HCT116 (cell line): Measurements from ENCODE around the gene VMAC. TPM values are rescaled to one million over a fixed set of nuclear protein-coding genes. Genes with fewer than 3 reads are reported as not detected.

Experiments used
- ATAC-seq: fragments of 200-7000 bp; cut with Tn5 transposase; 2 replicates; pipeline ENCODE4 v1.9.1; 2020; ENCODE audit warnings: mild to moderate bottlenecking, moderate library complexity
- BruUV-seq: library from RNA; stranded (reverse); fragments of 400-500 nt; replicated peaks from 2 replicates; lab custom pipeline; 2021; lab: Mats Ljungman, UMichigan
- CTCF ChIA-PET: fragments of 300-600 bp; sonication (Branson Sonifier 250); formaldehyde crosslinking; loops from one replicate; lab custom pipeline; 2021; ENCODE audit warnings: antibody characterized with exemption; lab: Charles Lee
- POLR2A ChIA-PET: fragments of 300-600, 350-600 bp; sonication (Branson Sonifier 250); formaldehyde crosslinking; loops from one replicate; lab custom pipeline; 2021; ENCODE audit warnings: antibody characterized with exemption; lab: Charles Lee
- RAD21 ChIA-PET, 2 experiments: fragments of 300-600 bp; sonication (Branson Sonifier 250); formaldehyde crosslinking; loops; one replicate each; lab custom pipeline; 2023; ENCODE audit warnings: low total read pairs in 2 of 2; ENCODE audit not compliant: uncharacterized antibody in 2 of 2, unreplicated experiment in 2 of 2, low non-redundant PET in 1 of 2; lab: Charles Lee
- DNase-seq: peaks from one replicate; pipeline ENCODE4 v3.0.0-alpha.2; 2010; ENCODE audit warnings: low read depth, low spot score
- H2AFZ ChIP-seq: fragments of 200-600 bp; shearing (Covaris generic), sonication (generic); 2 replicates; pipeline ENCODE4 v1.6.1; 2017; ENCODE audit warnings: low read depth, mixed run types, mixed read lengths, antibody characterized with exemption, low read length; ENCODE audit not compliant: poor library complexity, severe bottlenecking
- H3K27ac ChIP-seq: 2 replicates; pipeline ENCODE4 v1.5.1; 2012; ENCODE audit warnings: low read depth, low read length
- H3K27me3 ChIP-seq: fragments of 200-600 bp; sonication (generic); 2 replicates; pipeline ENCODE4 v1.6.1; 2016; ENCODE audit warnings: mixed run types, low read length, mixed read lengths; ENCODE audit not compliant: insufficient read depth
- H3K36me3 ChIP-seq, 2 experiments: fragments of 200-500 bp in 1 of 2; fragments of 200-600 bp in 1 of 2; sonication (Bioruptor generic) in 1 of 2; sonication (generic) in 1 of 2; 2 replicates each; pipeline versions ENCODE4 v1.5.1 to v1.6.1; 2014 to 2016; ENCODE audit warnings: low read length in 2 of 2, inconsistent platforms in 1 of 2, mixed read lengths in 1 of 2, mixed run types in 1 of 2; ENCODE audit not compliant: insufficient read depth in 2 of 2, control insufficient read depth in 1 of 2
- H3K4me1 ChIP-seq, 2 experiments: fragments of 200-600 bp in 1 of 2; sonication (generic) in 1 of 2; 2 replicates each; pipeline versions ENCODE4 v1.5.1 to v1.6.1; 2012 to 2017; ENCODE audit warnings: low read length in 2 of 2, inconsistent platforms in 1 of 2, mild to moderate bottlenecking in 1 of 2, mixed read lengths in 1 of 2, mixed run types in 1 of 2, moderate library complexity in 1 of 2; ENCODE audit not compliant: insufficient read depth in 2 of 2, control insufficient read depth in 1 of 2
- H3K4me2 ChIP-seq: fragments of 200-600 bp; sonication (generic); 2 replicates; pipeline ENCODE4 v1.6.1; 2017; ENCODE audit warnings: mixed run types, low read length, mixed read lengths
- H3K4me3 ChIP-seq, 2 experiments: fragments of 200-600 bp in 1 of 2; sonication (generic) in 1 of 2; replicated peaks in 1 of 2; 2 replicates each; pipeline ENCODE4 v1.5.1; 2011 to 2016; ENCODE audit warnings: low read length in 2 of 2, control low read depth in 1 of 2, low read depth in 1 of 2, mild to moderate bottlenecking in 1 of 2, mixed read lengths in 1 of 2, mixed run types in 1 of 2
- H3K79me2 ChIP-seq: fragments of 200-600 bp; sonication (generic); 2 replicates; pipeline ENCODE4 v1.6.1; 2017; ENCODE audit warnings: mild to moderate bottlenecking, mixed run types, low read length, moderate library complexity, mixed read lengths; ENCODE audit not compliant: insufficient read depth
- H3K9ac ChIP-seq: fragments of 200-600 bp; sonication (generic); 2 replicates; pipeline ENCODE4 v1.6.1; 2016; ENCODE audit warnings: low read length, mixed read lengths
- H3K9me2 ChIP-seq: fragments of 200-600 bp; sonication (generic), shearing (Covaris generic); 2 replicates; pipeline ENCODE4 v1.6.1; 2017; ENCODE audit warnings: mixed run types, mild to moderate bottlenecking, moderate library complexity; ENCODE audit not compliant: insufficient read depth
- H3K9me3 ChIP-seq, 2 experiments: fragments of 200-500 bp in 1 of 2; fragments of 200-600 bp in 1 of 2; sonication (Bioruptor generic) in 1 of 2; sonication (generic) in 1 of 2; 2 replicates each; pipeline ENCODE4 v1.6.1; 2014 to 2017; ENCODE audit warnings: low read length in 2 of 2, mixed read lengths in 2 of 2, inconsistent platforms in 1 of 2, low read depth in 1 of 2, mild to moderate bottlenecking in 1 of 2, mixed run types in 1 of 2, moderate library complexity in 1 of 2; ENCODE audit not compliant: control insufficient read depth in 1 of 2, insufficient read depth in 1 of 2
- H4K20me1 ChIP-seq: fragments of 200-600 bp; sonication (generic), shearing (Covaris generic); 2 replicates; pipeline ENCODE4 v1.6.1; 2017; ENCODE audit warnings: mixed run types, mild to moderate bottlenecking, moderate library complexity; ENCODE audit not compliant: insufficient read depth
- ATF3 ChIP-seq: IDR thresholded peaks from 2 replicates; pipeline ENCODE4 v1.6.1; 2012
- EGR1 ChIP-seq: IDR thresholded peaks from 2 replicates; pipeline ENCODE4 v1.6.1; 2012; ENCODE audit warnings: low read depth
- EZH2 ChIP-seq: fragments of 200-600 bp; sonication (generic); IDR thresholded peaks from 2 replicates; pipeline ENCODE4 v1.6.1; 2017; ENCODE audit warnings: antibody characterized with exemption, mixed run types
- POLR2A ChIP-seq: IDR thresholded peaks from 2 replicates; pipeline ENCODE4 v1.7.0; 2011; ENCODE audit warnings: borderline replicate concordance; ENCODE audit not compliant: insufficient read depth, insufficient read length; ENCODE audit errors: extremely low read depth
- POLR2AphosphoS5 ChIP-seq: IDR thresholded peaks from 2 replicates; pipeline ENCODE4 v1.6.1; 2011; ENCODE audit warnings: mild to moderate bottlenecking, low read depth, low read length, moderate library complexity
- REST ChIP-seq: IDR thresholded peaks from 2 replicates; pipeline ENCODE4 v1.6.1; 2012; ENCODE audit warnings: low read depth
- SP1 ChIP-seq: IDR thresholded peaks from 2 replicates; pipeline ENCODE4 v1.6.1; 2012; ENCODE audit warnings: low read depth
- SRF ChIP-seq: IDR thresholded peaks from 2 replicates; pipeline ENCODE4 v1.6.1; 2012; ENCODE audit warnings: low read depth
- TCF7L2 ChIP-seq: IDR thresholded peaks from 2 replicates; pipeline ENCODE4 v1.7.0; 2011; ENCODE audit warnings: borderline replicate concordance, inconsistent platforms; ENCODE audit not compliant: insufficient read depth, insufficient read length; ENCODE audit errors: extremely low read depth
- YY1 ChIP-seq: IDR thresholded peaks from 2 replicates; pipeline ENCODE4 v1.6.1; 2011; ENCODE audit warnings: low read length, low read depth, moderate library complexity, mild to moderate bottlenecking; ENCODE audit not compliant: insufficient replicate concordance; ENCODE audit errors: extremely low read depth
- intact Hi-C: fragments of 100-400 bp; cut with micrococcal nuclease; formaldehyde crosslinking; loops from 2 replicates; pipeline ENCODE4 v1.10.0; 2022
- total RNA-seq: library from RNA; stranded (reverse); gene quantifications from one replicate; pipeline ENCODE4 v1.2.1, GENCODE V29; 2021; ENCODE audit not compliant: unreplicated experiment

The VMAC gene
- total RNA-seq, 1 experiment from 2014 or later: 2.1 TPM

GRCh38 chr19:5895409-5895808 lies 9.3 kb upstream of the VMAC start:
- Histone ChIP-seq H3K27ac (no peak overlapping the region), H3K4me1 (peaks cover 0 to 3% of the 10 kb centered on the region in 2 experiments; a peak in 1 of 4 replicates), H2AFZ (no peak overlapping the region), H3K9me2 (no peaks in the 10 kb centered on the region), H3K36me3 (peaks cover 2 to 7% of the 10 kb centered on the region in 2 experiments; a peak in 2 of 4 replicates), H3K27me3 (no peaks in the 10 kb centered on the region), H3K9me3 (no peaks in the 10 kb centered on the region), H4K20me1 (no peaks in the 10 kb centered on the region), H3K9ac (no peak overlapping the region), H3K4me3 (no peak overlapping the region), H3K79me2 (peaks cover 30% of the 10 kb centered on the region), H3K4me2 (no peak overlapping the region)
- intact Hi-C loops: no loop called here
- ChIA-PET CTCF (interaction anchor here (1.0 kb wide), 1 partner anchor 91 kb away, joined by 4 read pairs; no protein-coding TSS in a partner anchor), POLR2A (no interaction called here), RAD21 (no interaction called here)
- BruUV-seq: TSS peak; percentile 4
- ATAC-seq (no peak), DNase-seq (no peak)
- TF ChIP-seq SRF: no peak
- no peak for TF ChIP-seq YY1
- no peak for TF ChIP-seq SP1
- no peak for TF ChIP-seq EZH2
- no peak for TF ChIP-seq POLR2AphosphoS5
- TF ChIP-seq TCF7L2: no peak
- no peak for TF ChIP-seq EGR1
- no peak for TF ChIP-seq POLR2A
- no peak for TF ChIP-seq REST
- TF ChIP-seq ATF3: no peak
